NCI-H1417 (cell line): Measurements from ENCODE around the gene RNF175.
"Not testable (repeated sequence)": the region's sequence is repeated elsewhere in the genome, so short reads cannot be mapped to it uniquely, and the experiment has no call there.

Experiments used
- DNase-seq, 3 experiments: peaks; one replicate each; lab custom pipeline; 2025; lab: John Stamatoyannopoulos, UW

RNF175 gene

GRCh38 chr4:153683763-153684181 is 76.1 kb downstream of the RNF175 start:
- no peak for DNase-seq

DNA sequence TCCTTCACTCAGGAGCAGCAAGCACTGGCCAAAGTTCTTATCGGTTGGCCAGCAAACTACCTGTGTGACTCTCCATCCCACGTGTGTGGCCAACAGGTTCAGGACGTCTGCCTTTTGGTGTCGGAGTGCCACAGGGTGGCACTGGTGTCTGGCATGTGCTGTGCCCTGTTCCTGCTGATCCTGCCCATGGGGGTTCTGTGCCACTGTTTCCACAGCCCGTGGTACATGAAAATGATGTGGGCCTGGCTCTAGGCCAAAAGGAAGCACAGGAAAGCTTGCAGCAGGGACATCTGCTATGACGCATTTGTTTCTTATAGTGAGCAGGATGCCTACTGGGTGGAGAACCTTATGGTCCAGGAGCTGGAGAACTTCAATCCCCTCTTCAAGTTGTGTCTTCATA is 80.3 kb downstream of the RNF175 start:
- DNase-seq: no peak

GRCh38 chr4:153676984-153677383 is 82.8 kb downstream of the RNF175 start:
- DNase-seq: no peak

DNA sequence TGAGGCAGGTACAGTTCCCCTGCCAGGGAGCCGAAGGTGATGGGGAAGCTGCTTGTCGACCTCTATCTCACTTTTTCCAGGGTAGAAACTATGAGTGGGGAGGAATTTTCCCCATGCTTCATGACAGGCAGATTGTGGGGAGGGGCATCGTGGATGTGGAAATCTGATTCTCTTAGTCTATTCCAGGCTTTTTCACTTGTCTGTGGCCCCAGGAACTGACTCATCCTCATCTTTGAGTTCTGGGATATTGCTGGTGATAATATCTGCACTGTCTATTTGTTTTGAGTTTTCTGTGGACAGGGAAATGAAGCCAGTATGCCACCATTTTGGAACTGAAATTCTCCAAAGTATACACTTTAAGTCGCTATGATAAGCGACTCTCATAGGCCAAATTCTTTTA is 83.3 kb downstream of the RNF175 start:
- no peak for DNase-seq

- DNase-seq: no peak
These were observed 90.0 kb downstream of the RNF175 start for GRCh38 chr4:153669838-153670237.

DNA sequence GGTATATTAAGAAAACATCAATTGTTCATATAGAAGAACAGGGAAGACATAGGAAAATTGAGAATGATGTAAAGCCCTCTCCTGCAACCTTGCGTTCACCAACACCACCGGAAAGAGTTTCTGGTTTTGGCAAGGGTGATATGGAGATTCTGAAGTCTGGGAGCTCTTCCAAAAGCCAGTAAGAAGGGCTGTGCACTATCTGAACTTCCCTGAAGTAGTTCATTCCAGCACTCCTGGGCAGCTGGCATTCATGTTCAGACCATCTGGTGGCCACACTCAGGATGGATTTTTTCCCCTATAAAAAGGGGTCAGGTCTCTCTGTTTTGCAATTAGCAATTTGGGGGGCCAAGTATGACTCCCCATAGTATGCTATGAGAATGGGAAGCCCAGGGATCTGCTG is 91.2 kb downstream of the RNF175 start:
- DNase-seq: no peak

- not testable (repeated sequence) for DNase-seq
These were observed 93.3 kb downstream of the RNF175 start for GRCh38 chr4:153666505-153666904.

DNA sequence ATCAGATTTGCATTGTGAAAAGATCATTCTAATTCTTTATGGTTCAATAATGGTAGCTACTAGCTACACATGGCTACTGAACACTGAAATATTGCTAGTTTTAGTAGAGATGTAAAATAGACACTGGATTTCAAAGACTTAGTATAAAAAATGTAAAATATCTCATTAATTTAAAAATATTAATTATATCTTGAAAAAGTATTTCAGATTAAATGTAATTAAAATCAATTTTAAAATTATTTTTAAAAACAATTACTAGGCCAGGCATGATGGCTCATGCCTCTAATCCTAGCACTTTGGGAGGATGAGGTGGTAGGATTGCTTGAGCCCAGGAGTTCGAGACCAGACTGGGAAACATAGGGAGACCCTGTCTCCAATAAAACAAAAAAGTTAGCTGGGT is 96.2 kb downstream of the RNF175 start:
- DNase-seq: no peak

GRCh38 chr4:153661908-153662307 is 97.9 kb downstream of the RNF175 start:
- DNase-seq: no peak

DNA sequence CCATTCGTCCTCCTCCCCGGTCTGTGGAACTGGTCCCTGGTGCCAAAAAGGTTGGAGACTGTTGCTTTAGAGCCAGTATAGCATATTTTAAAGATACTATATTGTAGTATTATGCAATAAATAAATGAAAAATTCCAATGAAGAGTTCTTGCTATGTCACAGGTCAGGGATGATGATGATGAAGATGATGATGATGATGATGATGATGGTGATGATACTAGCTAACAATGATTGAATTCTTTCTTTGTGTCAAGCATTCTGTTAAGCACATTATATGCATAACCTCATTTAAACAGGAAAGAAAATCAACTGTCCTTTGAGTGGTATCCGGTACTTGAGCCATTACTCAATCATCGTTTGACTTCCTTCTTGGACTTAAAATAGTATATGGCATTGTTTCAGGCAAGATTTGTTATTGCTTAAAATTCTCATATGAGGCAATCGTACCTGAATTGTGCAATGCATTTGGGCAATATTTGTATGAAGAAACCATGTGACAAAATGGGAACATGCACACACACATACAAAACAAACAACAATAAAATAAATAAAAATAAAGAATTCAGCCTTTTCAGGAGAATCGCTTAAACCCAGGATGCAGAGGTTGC is 98.5 kb downstream of the RNF175 start:
- DNase-seq: no peak
